Fibroblast of skin of scalp (primary cell): ENCODE measurements around the gene IL9R. TPM values are rescaled to one million over a fixed set of nuclear protein-coding genes. Genes with fewer than 3 reads are reported as not detected.
"Not testable (repeated sequence)": the region's sequence is repeated elsewhere in the genome, so short reads cannot be mapped to it uniquely, and the experiment has no call there.

ENCODE experiments used
- DNase-seq: peaks from one replicate; pipeline ENCODE4 v3.0.0-alpha.2; 2013
- polyA plus RNA-seq, 2 experiments: library from polyadenylated mRNA; unstranded; fragments of 120-200 nt; gene quantifications; one replicate each; pipeline ENCODE4 v1.2.1, GENCODE V29; 2013; ENCODE audit not compliant: insufficient read length in 2 of 2

Gene IL9R, protein sequence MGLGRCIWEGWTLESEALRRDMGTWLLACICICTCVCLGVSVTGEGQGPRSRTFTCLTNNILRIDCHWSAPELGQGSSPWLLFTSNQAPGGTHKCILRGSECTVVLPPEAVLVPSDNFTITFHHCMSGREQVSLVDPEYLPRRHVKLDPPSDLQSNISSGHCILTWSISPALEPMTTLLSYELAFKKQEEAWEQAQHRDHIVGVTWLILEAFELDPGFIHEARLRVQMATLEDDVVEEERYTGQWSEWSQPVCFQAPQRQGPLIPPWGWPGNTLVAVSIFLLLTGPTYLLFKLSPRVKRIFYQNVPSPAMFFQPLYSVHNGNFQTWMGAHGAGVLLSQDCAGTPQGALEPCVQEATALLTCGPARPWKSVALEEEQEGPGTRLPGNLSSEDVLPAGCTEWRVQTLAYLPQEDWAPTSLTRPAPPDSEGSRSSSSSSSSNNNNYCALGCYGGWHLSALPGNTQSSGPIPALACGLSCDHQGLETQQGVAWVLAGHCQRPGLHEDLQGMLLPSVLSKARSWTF
- polyA plus RNA-seq (2013, experiment 1 of 2; ENCODE audit: insufficient read length): not detected
- not detected for polyA plus RNA-seq (2013, experiment 2 of 2; ENCODE audit: insufficient read length)

DNA sequence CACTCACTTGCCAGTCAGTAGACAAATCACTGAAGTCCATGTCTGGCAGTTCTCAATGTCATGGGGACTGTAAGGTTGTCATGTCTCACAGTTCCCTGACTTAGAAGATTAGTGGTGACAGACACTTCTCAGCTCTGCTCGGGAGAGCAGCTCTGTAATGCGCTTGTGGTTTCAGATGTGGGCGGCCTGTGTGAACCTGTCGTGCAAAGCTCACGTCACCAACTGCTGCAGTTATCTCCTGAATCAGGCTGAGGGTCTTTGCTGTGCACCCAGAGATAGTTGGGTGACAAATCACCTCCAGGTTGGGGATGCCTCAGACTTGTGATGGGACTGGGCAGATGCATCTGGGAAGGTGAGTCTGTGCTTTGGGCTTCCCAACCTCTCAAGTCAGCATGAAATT lies at the start of gene IL9R:
IL9R (plus strand) TSS at position 261 of the 400 bp plus-strand sequence; CDS start at position 325, 64 bp downstream.
- DNase-seq: no peak

DNA sequence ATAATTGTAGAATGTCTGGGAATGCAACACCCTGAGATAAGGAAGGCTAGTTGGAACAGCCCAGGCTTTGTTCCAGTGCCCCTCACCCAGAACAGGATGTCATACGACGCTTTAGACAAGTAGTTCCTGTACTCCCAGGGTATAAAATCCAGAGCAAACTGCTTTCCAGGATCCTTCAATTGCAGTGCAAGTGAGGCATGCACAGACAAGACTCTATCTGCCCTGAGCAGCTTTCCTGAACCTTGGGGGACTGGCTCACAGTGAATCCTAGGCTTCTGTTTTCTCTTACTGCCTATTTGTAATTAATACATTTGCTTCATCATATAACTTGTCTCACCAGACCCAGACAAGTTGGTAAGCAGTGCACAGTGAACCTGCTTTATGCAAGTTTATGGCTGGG lies 48.4 kb upstream of the IL9R start:
- DNase-seq: no peak

DNA sequence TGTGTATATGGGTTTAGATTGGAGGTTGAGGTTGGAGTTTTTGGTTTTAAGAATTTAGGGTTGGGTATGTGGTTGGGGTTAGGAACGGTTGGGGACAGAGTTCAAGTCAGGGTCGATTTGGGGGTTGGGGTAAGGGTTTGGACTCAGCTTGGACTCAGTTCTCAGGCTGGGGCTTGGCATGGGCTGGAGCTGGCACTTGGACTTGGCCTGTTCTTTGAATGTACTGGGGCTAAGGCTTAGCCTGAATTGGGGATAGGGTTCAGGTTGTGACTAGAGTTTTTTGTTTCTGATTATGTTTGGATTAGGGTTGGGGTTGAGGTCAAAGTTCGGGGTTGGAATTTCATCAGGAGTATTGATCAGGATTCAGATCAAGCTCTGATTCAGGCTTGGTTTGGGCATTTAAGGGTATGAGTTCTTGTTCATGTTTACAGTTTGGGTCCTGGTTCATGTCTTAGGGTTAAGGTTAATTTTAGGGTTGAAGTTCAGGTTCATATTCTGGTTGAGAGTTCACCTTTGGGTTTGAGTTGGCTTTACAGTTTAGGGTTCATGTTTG lies 46.2 kb upstream of the IL9R start:
- DNase-seq: no peak

DNA sequence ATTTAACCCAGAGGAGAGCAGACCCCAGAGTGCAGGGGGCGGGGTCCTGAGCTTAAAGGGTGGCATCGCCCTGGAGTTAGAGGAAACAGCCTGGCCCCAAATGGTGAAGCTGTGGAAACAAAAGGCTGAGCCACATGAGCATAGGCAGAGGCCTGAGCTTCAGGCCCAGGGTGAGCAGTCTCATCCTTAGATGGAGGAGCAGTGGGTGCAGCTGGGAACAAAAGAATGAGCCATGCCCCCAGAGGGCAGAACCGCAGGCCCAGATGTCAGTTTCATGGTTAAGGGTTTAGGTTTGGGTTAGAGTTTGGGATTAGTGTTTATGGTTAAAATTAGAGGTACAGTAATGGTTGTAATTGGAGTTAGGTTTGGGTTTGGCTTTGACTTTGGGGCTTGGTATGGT lies 44.4 kb upstream of the IL9R start:
- DNase-seq: no peak

DNA sequence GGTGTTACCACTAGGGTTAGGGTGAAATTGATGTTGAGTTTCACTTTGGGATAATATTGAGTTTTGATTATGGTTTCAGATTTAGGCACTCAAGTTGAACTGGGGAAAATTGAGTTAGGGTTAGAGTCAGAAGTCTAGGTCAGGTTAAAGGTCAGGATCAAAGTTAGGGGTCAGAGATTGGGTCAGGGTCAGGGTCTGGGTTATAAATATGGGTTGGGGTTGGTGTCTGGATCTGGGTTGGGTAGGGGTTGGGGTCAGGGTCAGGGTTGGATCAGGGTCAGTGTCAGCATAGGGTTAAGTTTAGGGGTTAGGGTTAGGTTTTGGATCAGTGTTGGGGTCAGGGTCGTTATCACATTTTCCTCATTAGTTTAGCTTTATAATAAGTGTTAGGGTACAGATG lies 42.7 kb upstream of the IL9R start:
- no peak for DNase-seq

DNA sequence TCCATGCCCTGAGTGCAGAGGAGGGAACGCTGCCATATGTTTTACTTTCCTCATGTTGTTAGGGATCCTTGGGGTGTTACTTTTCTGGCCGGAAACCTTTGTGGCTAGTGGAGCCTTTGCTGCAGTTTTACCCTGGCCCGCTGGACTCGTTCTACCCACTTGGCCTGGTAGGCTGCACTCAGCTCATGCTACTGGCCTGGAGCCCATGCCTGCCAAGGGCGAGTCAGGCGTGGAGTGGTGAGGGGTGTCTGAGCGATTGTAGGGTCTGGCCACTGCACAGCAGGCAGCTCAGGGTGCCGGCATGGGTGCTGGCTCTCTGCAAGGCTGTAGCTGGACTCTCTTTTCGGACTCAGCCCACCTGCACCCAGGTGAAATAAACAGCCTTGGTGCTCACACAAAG lies 41.4 kb upstream of the IL9R start:
- no peak for DNase-seq

DNA sequence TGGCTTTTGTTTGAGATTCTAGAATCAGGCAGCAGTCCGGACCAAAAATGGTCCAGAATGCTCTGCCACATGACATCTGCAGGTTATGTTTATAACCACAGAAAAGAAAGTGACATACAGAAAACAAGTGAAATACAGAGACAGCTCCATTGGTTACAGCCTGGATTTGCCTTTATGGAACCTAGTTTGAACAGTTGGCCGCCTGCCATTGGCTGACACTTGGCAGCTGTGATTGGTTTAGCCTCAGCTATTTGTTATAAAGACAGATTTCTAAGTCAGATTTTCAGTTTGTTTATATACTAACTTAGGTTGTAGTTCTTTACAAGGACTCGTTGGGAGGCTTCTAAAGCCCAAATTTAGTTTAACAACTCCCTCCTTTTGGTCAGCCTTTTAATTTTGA lies 40.8 kb upstream of the IL9R start:
- DNase-seq: no peak

DNA sequence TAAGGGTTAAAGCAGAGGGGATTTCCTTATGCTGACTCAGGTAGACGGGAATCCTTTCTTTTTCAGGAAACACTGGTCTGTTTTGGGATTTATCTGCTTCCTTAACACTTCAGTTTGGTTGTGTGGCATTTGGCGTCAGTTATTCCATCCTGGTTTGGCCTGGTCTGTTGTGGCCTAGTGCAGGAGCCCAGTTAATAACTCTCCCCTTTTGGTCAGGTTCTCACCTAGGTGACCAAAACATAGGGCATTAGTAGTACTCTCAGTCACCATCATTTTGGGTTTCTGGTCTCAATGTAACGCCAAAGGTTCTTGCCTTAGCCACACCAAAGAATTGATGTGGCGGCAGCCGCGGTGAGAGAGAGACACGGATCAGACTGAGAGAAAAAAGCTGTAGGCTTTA lies 39.7 kb upstream of the IL9R start:
- no peak for DNase-seq

DNA sequence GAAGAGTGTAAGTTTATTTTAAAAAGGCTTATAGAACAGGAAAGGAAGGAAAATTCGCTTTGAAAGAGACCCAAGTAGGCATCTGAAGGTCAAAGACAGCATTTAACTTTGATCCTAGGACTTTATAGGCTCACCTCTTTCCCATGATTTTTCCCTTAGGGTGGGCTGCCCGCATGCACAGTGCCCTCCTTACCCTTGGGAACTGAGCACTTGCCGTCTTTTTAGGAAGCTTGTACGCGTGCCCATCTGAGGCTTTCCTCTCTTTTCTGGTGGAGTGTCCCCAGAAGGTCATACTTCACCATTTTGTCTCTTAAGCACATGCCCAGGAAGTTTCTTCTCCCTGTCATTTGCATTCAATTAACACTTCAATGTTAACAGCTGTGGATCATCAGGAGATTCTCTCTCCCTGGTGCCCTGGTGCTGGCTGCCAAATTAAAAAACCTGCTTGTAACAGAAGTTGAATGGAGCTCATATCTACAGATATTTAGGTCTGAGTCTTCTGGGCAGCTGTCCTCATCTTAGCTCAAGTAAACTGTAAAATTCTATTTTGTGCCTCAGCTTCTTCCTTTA lies 38.4 kb upstream of the IL9R start:
- no peak for DNase-seq

DNA sequence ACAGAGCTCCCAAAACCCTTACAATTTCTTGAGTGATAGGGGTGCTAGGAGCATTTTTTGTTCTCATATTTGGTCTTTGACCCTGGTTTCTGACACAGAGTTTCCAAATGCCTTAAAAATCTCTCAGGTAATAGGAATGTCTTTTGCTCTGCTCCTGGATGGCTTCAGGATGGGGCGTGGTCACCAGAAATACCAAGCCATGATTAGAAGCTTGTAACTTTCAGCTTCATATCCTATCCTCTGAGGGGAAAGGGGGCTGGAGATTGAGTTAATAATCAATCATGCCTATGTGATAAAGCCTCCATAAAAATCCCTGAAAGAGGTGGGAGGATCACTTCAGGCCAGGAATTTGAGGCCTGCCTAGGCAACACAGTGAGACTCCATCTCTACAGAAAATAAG lies 34.6 kb upstream of the IL9R start:
- DNase-seq: no peak

DNA sequence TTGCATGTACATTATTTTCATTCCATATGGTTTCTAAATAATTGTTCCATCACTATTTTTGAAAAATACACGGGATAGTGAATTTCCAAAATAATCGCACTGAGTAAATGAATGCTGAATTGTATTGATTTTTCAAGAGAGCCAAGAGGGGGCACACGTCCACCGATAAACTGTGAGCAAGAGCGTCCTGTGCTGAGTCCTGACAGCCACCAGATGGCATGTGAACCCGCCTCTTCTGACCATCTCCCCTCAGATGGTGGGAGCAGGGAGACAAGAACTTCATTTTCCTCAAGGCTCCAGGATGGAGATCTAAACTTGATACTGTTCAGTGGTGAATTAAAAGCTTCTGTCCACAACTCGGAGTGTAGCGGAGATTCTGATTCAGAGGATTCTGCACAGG lies 30.6 kb upstream of the IL9R start:
- DNase-seq: no peak

DNA sequence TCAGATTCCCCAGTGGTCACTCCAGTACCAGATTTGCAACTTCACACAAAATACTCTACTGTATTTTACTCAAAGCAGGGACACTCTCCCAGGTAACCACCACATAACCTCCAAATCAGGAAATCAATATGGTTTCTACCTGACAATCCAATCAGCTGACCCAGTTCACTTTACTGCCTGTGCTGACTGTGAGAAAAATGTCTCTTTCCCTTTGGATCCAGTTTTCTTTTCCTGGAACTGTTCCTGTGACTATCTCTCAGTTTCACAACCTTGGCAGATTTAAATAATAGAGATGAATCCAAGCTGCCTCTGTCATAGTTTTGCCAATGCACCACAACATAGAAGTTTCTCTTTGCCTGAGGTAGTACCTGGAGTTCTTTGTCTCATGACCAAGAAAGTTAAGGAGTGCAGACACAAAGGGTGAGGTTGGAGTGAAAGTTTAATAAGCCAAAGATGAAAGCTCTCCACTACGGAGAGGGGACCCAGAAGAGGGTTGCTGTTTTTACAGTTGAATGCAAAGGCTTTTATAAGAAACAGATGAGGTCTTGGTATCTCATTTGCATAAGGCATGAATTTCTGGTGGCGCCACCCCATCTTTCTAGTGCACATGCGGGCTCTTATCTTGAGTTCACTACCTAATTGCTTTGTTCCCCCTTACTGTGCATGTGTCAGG lies 29.7 kb upstream of the IL9R start:
- DNase-seq: no peak

DNA sequence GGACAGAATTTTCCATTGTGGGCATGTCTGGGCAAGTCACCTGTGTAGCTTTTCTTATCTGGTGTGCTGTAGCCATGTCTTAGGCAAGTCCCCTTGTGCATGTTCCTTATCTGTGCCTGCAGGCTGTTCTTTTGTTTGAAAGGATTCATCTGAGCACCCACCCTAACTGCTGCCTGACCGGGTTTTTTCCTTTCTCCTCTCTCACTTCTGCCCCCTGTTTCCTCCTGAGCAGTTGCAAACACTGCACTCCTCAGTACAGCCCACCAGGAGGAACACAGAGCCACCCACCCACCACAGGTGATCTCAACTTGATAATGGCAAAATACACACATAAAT lies 29.2 kb upstream of the IL9R start:
- DNase-seq: no peak

DNA sequence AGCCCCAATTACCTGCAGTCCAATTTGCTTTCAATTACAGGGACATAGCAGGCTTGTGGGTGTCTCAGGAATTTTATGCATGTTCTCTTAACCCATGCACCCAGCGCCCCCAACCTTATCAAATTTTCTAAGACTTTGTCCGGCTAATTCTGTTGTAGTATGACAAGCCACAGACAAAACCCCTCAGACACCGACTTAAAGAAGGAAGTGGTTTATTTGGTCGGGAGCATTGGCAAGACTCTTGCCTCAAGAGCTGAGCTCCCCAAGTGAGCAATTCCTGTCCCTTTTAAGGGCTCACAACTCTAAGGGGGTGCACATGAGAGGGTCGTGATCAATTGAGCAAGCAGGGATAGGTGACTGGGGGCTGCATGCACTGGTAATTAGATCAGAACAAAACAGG lies 28.7 kb upstream of the IL9R start:
- DNase-seq: no peak

DNA sequence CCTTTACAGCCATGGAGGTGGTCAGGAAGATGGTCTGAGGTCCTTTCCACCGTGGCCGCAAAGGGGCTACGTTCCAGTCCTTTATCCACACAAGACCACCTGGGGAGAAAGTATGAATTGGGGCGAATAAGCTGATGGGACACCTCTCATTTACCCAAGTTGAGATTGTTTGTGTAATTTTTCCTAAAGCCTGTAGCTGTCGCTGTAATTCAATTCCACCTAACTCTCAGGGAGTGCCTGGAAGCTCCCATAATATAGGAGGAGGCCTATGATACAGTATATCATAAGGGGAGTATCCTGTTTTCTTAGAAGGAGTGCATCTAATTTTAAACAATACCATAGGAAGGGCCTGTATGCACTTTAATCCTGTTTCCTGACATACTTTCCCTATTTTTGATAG lies 25.8 kb upstream of the IL9R start:
- not testable (repeated sequence) for DNase-seq

DNA sequence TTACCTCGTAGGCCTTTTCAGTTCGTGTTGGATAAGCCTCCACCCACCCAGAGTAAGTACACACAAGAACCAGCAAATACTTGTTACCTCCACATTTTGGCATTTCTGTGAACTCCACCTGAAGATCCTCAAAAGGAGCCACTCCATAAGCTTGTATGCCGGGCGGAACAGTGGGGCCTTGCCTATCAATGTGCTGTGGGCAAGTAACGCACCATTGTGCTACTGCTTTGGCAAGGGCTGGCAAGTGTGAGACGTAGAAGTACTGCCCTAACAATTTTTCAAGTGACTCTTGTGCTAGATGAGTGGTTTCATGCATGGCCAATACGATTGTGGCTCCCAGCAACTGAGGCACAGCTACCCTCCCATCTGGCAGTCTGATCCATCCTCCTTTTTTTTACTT lies 25.3 kb upstream of the IL9R start:
- DNase-seq: not testable (repeated sequence)

DNA sequence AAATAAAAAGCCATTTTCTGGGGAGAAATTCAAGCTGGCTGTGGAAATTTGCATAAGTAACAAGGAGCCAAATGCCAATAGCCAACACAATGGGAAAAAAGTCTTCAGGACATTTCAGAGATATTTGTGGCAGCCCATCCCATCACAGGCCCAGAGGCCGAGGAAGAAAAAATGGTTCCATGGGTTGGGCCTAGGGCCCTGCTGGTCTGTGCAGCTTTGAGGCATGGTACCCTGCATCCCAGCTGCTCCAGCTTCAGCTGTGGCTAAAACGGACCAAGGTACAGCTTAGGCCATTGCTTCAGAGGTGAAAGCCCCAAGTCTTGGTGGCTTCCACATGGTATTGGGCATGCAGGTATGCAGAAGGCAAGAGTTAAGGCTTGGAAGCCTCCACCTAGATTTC lies 14.2 kb upstream of the IL9R start:
- DNase-seq: no peak

DNA sequence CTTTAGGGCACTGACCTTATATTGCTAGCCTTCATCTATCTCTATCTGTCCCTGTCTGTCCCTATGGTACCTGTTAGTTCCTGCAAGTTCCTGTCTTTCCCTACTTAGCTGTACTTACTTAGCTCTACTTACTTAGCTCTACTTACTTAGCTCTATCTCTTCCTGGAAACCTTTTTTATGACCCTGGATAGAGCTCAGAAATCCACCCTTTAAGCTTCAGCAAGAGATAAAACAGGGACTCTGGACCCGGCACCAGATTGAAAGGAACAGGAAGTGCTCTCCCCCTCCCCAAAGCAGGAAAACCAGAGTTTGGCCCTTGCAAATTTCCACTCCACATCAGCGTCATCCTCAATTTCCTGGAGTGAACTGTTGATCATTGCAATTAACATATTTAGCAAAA lies 12.3 kb upstream of the IL9R start:
- DNase-seq: no peak

DNA sequence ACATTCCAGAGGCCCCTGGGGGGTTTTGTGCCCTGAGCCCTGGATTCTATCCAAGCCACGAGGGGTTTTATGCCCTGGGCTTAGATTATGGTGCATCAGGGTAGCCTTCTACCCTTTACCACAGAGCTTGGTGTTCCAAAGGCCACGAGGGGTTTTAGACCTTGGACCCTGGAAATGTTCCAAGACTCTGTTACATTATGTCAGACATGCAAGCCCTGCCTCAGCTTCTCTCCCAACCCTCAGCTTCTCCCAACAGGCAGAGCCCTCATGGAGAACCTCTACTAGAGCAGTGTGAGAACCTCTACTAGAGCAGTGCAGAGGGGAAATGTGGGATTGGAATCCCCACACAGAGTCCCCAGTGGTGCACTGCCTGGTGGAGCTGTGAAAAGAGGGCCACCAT lies 10.5 kb upstream of the IL9R start:
- DNase-seq: not testable (repeated sequence)

DNA sequence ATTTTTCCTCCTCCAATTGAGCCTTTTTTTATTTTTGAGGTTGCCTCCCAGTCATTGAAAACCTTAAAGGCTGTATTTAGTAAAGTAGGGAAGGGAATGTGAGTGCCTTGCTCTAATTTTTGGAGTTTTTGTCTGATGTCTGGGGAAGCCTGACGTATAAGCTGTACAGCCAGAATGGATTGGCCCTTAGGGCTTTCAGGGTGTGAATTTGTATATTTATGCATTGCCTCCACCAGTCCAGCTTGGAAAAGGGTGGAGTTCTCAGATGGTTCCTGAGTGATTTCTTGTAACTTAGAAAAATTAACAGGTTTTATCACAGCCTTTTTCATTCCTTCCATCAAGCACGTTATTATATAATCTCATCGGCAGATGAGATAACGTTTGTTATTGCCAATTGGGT lies 8.6 kb upstream of the IL9R start:
- DNase-seq: no peak

DNA sequence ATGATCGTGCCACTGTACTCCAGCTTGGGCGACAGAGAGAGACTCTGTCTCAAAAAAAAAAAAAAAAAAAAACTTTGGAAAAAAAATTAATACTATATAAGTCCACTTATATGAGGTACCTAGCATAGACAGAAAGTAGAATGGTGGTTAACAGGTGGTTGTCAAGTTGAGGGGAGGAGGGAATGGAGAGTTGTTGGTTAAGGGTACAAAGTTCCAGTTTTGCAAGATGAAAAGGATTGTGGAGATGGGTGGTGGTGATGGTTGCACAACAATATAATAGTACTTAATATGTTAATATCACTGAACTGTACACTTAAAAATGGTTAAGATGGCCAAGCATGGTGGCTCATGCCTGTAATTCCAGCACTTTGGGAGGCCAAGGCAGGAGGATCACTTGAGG lies 4.1 kb upstream of the IL9R start:
- no peak for DNase-seq

DNA sequence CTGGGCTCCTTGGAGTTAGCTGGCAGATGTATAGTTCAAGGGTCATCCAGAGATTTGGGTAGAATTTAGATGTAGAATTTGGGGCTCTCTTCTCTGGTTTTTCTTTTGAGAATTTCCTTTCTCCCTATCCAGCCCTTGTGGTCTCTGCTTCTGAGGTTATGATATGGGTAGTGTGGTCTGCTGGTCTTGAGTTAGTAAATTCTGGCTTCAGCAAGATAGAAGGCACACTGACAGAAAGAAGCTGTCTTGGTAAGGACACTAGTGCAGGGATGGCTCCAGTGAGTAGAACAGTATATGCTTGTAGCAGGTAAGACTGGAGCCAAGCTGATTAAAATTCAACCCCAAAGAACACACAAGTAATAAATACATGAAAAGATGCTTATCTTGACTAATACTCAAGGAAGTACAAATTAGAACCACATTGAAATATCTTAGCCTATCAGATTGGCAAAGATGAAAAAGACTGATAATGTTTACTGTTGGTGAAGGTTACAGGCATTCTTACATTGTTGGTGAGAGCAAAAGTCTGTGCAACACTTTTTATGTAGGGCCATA lies 2.1 kb upstream of the IL9R start:
- DNase-seq: no peak

DNA sequence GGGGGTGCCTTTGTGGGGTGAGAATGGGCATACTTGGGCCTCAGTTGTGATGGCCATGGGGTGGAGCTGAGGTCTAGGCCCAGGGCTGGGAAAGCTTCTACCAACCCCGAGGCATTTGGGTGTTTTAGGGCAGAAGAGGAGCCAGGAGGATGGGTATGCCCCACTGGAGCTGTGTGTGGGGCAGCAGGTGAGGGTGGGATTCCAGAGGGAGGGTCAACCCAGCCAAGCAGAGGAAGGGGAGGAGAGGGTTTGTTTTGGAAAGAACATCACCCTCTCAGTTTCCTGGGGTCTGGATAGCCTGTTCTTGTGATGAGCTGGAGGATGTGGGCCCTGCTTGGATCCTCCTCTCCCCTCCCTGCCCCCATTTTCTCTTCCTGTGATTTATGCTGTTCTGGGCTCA lies 620 bp downstream of the IL9R start:
- no peak for DNase-seq
